ENCODE data around the gene AGL.
"Not testable (repeated sequence)": the region's sequence is repeated elsewhere in the genome, so short reads cannot be mapped to it uniquely, and the experiment has no call there.

GRCh38 chr1:99960260-99960659, 110.1 kb downstream of the AGL start:
- not testable (repeated sequence) for TF ChIP-seq POLR2A (IDR thresholded peaks at IDR 0.05; ENCODE audit: low read length); GATA1 (IDR thresholded peaks at IDR 0.05; ENCODE audit: low read depth, low read length)
